PFSK-1 (cell line): Measurements from ENCODE around the gene AOPEP.

ENCODE experiments used
- POLR2AphosphoS5 ChIP-seq: IDR thresholded peaks from 2 replicates; pipeline ENCODE4 v1.6.1; 2012; ENCODE audit warnings: low read depth, mild to moderate bottlenecking, control low read depth, low read length, moderate library complexity
- REST ChIP-seq, 2 experiments: IDR thresholded peaks; 2 replicates each; pipeline versions ENCODE4 v1.6.1 to v1.8.0; 2011 to 2012; ENCODE audit warnings: low read depth in 2 of 2, low read length in 2 of 2, control low read depth in 1 of 2, inconsistent platforms in 1 of 2, mild to moderate bottlenecking in 1 of 2, moderate library complexity in 1 of 2; ENCODE audit not compliant: insufficient read depth in 1 of 2
- TAF1 ChIP-seq: IDR thresholded peaks from 2 replicates; pipeline ENCODE4 v1.6.1; 2012; ENCODE audit warnings: low read length, control low read depth, borderline replicate concordance; ENCODE audit not compliant: insufficient read depth

- TF ChIP-seq REST (IDR thresholded peaks at IDR 0.05; ENCODE audit: insufficient read depth in 1 of 2, low read depth in 2 of 2, low read length in 2 of 2): no peak
- TF ChIP-seq POLR2AphosphoS5: no peak
- TF ChIP-seq TAF1: no peak
Measured at GRCh38 chr9:94960964-94961363, 234.5 kb downstream of the AOPEP start.
